Transverse colon (tissue), 4 donors: ENCODE measurements around the gene RAPGEF2.

Experiments
- EP300 ChIP-seq: sonication (generic); formaldehyde crosslinking; IDR thresholded peaks from one replicate; pipeline ENCODE4 v1.6.1; 2017; ENCODE audit warnings: antibody characterized with exemption, low read depth
- POLR2A ChIP-seq: fragments of 450-650 bp; IDR thresholded peaks from one replicate; pipeline ENCODE4 v1.6.1; 2016; ENCODE audit warnings: antibody characterized with exemption, mild to moderate bottlenecking, moderate library complexity
- POLR2AphosphoS5 ChIP-seq, 3 donors: sonication (generic); formaldehyde crosslinking; IDR thresholded peaks; one replicate each; pipeline ENCODE4 v1.6.1; 2016; ENCODE audit warnings: antibody characterized with exemption in 3 of 3
- TF ChIP-seq, protein P1 (sequence below), 5 experiments: fragments of 200-600 bp in 3 of 5; fragments of 450-650 bp in 2 of 5; sonication (generic) in 3 of 5; IDR thresholded peaks; 1 replicate in 2 of 5; 2 replicates in 3 of 5; pipeline ENCODE4 v1.5.1; 2016 to 2017; ENCODE audit warnings: antibody characterized with exemption in 5 of 5, inconsistent platforms in 3 of 5, mild to moderate bottlenecking in 2 of 5, moderate library complexity in 1 of 5

DNA sequence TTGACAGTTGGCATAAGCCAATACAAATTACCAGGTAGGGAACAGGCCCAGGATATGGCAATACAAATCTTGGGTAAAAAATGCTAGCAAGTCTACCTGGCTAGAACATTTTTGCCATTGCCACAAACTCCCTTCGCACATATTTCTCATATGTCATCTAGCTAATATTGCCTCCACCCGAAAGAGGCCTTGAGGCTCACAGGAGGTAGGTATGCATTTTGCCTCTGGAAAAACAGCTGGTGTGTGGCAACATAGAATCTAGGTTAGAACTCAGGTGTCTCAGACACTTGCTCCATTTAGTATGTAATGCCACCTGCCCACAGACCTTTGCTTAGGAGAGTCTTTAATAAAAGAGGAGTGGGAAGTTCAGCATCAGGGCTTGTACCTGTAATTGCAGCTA is 16.3 kb upstream of the RAPGEF2 start:
- TF ChIP-seq, protein P1, sequence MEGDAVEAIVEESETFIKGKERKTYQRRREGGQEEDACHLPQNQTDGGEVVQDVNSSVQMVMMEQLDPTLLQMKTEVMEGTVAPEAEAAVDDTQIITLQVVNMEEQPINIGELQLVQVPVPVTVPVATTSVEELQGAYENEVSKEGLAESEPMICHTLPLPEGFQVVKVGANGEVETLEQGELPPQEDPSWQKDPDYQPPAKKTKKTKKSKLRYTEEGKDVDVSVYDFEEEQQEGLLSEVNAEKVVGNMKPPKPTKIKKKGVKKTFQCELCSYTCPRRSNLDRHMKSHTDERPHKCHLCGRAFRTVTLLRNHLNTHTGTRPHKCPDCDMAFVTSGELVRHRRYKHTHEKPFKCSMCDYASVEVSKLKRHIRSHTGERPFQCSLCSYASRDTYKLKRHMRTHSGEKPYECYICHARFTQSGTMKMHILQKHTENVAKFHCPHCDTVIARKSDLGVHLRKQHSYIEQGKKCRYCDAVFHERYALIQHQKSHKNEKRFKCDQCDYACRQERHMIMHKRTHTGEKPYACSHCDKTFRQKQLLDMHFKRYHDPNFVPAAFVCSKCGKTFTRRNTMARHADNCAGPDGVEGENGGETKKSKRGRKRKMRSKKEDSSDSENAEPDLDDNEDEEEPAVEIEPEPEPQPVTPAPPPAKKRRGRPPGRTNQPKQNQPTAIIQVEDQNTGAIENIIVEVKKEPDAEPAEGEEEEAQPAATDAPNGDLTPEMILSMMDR (IDR thresholded peaks at IDR 0.05), result no peak
- no peak for TF ChIP-seq POLR2AphosphoS5 (IDR thresholded peaks at IDR 0.05)
- TF ChIP-seq POLR2A, result no peak
- TF ChIP-seq EP300, result no peak
